ENCODE data around the gene TMA16. TPM values are rescaled to one million over a fixed set of nuclear protein-coding genes. Genes with fewer than 3 reads are reported as not detected.
A peak's percentile ranks its signal among the peaks of the same experiment; 100 is the strongest.

The TMA16 gene
- total and polyA plus RNA-seq, 2 of the 13 experiments (the other 11 are each of a cell fraction or from before 2014, with no cell fraction given): 8.1 to 52.5 TPM

GRCh38 chr4:163494360-163495241, at the start of gene TMA16 (continued):
- TF ChIP-seq PHF21A (CRISPR knock-in tag; IDR thresholded peaks at IDR 0.05): peak; percentile 96
- peak; percentile 98 for TF ChIP-seq ZNF318 (CRISPR knock-in tag; IDR thresholded peaks at IDR 0.05)
- TF ChIP-seq ARNT (IDR thresholded peaks at IDR 0.05): no peak
- TF ChIP-seq ZNF225 (CRISPR knock-in tag; IDR thresholded peaks at IDR 0.05): peak; percentile 75; the same call in 1 of the 2 replicates
- TF ChIP-seq NCOA5 (CRISPR knock-in tag; IDR thresholded peaks at IDR 0.05): no peak
- peak; percentile 80 for TF ChIP-seq POLR2AphosphoS5 (IDR thresholded peaks at IDR 0.05; ENCODE audit: low read depth, low read length)
- peak; percentile 83 for TF ChIP-seq BRCA1 (CRISPR knock-in tag; IDR thresholded peaks at IDR 0.05)
- no peak for TF ChIP-seq IKZF4 (CRISPR knock-in tag; IDR thresholded peaks at IDR 0.05; ENCODE audit: borderline replicate concordance, low read depth, not compliant biosample characterization)
- peak; percentile 93; the same call in 1 of the 2 replicates for TF ChIP-seq ZZZ3 (CRISPR knock-in tag; IDR thresholded peaks at IDR 0.05; ENCODE audit: borderline replicate concordance)
- TF ChIP-seq ZNF460 (CRISPR knock-in tag; IDR thresholded peaks at IDR 0.05; ENCODE audit: borderline replicate concordance): peak; percentile 66; the same call in 1 of the 2 replicates
- no peak for TF ChIP-seq PCBP1 (IDR thresholded peaks at IDR 0.05; ENCODE audit: borderline replicate concordance, low read depth, low read length)
- TF ChIP-seq NFE2 (CRISPR knock-in tag; IDR thresholded peaks at IDR 0.05): no peak
- no peak for TF ChIP-seq CERS6 (CRISPR knock-in tag; IDR thresholded peaks at IDR 0.05)
- TF ChIP-seq WIZ (CRISPR knock-in tag; IDR thresholded peaks at IDR 0.05): peak; percentile 93
- TF ChIP-seq, protein P1, sequence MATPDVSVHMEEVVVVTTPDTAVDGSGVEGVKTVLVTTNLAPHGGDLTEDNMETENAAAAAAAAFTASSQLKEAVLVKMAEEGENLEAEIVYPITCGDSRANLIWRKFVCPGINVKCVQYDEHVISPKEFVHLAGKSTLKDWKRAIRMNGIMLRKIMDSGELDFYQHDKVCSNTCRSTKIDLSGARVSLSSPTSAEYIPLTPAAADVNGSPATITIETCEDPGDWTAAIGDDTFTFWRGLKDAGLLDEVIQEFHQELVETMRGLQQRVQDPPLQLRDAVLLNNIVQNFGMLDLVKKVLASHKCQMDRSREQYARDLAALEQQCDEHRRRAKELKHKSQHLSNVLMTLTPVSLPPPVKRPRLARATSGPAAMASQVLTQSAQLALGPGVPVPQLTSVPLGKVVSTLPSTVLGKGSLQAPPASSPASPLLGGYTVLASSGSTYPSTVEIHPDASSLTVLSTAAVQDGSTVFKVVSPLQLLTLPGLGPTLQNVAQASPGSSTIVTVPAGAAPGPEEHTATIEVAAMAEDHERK (CRISPR knock-in tag; IDR thresholded peaks at IDR 0.05; ENCODE audit: low read depth): peak; percentile 64; the same call in 1 of the 2 replicates
- TF ChIP-seq, protein P2, sequence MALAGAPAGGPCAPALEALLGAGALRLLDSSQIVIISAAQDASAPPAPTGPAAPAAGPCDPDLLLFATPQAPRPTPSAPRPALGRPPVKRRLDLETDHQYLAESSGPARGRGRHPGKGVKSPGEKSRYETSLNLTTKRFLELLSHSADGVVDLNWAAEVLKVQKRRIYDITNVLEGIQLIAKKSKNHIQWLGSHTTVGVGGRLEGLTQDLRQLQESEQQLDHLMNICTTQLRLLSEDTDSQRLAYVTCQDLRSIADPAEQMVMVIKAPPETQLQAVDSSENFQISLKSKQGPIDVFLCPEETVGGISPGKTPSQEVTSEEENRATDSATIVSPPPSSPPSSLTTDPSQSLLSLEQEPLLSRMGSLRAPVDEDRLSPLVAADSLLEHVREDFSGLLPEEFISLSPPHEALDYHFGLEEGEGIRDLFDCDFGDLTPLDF (CRISPR knock-in tag; IDR thresholded peaks at IDR 0.05): peak; percentile 93
- no peak for TF ChIP-seq NR1H2 (CRISPR knock-in tag; IDR thresholded peaks at IDR 0.05; ENCODE audit: borderline replicate concordance, low read depth)

All from HepG2 (cell line).